ENCODE measurements around the gene PAX5.

The PAX5 gene

GRCh38 chr9:36794461-36794860 is 239.6 kb downstream of the PAX5 start:
- DNase-seq = no peak

GRCh38 chr9:36793277-36793676 is 240.8 kb downstream of the PAX5 start:
- no peak for DNase-seq

GRCh38 chr9:36791222-36791950 is 242.7 kb downstream of the PAX5 start:
- no peak for DNase-seq

- DNase-seq = no peak
Measured at GRCh38 chr9:36789886-36790285, 244.2 kb downstream of the PAX5 start.

GRCh38 chr9:36788534-36788933 is 245.5 kb downstream of the PAX5 start:
- DNase-seq = no peak

- DNase-seq = no peak
Measured at GRCh38 chr9:36787709-36788108, 246.4 kb downstream of the PAX5 start.
